CD8-positive, alpha-beta memory T cell (primary cell): ENCODE results near the gene SLC29A3. TPM values are rescaled to one million over a fixed set of nuclear protein-coding genes. Genes with fewer than 3 reads are reported as not detected.

Experiments
- CTCF ChIA-PET: fragments of 350-600 bp; sonication (Branson Sonifier 250); formaldehyde crosslinking; loops from one replicate; lab custom pipeline; 2021; ENCODE audit warnings: antibody characterized with exemption; lab: Charles Lee
- POLR2A ChIA-PET: fragments of 350-600 bp; sonication (Branson Sonifier 250); formaldehyde crosslinking; loops from one replicate; lab custom pipeline; 2021; ENCODE audit warnings: antibody characterized with exemption; lab: Charles Lee
- DNase-seq, 5 donors: peaks; one replicate each; pipeline versions ENCODE4 v3.0.0 to v3.0.0-alpha.2; 2020 to 2022; ENCODE audit warnings: mixed read lengths in 1 of 5
- H3K27ac ChIP-seq: one replicate; pipeline ENCODE4 v1.7.0; 2013; ENCODE audit warnings: low read depth, mild to moderate bottlenecking, low read length, moderate library complexity
- H3K27me3 ChIP-seq: 2 replicates; pipeline ENCODE4 v1.7.0; 2013; ENCODE audit warnings: low read length, mild to moderate bottlenecking; ENCODE audit not compliant: insufficient read depth, poor library complexity, severe bottlenecking
- H3K36me3 ChIP-seq: 2 replicates; pipeline ENCODE4 v1.7.0; 2013; ENCODE audit warnings: mild to moderate bottlenecking, low read length, moderate library complexity; ENCODE audit not compliant: insufficient read depth
- H3K4me1 ChIP-seq: 2 replicates; pipeline ENCODE4 v1.7.0; 2013; ENCODE audit warnings: mild to moderate bottlenecking, low read length, moderate library complexity; ENCODE audit not compliant: insufficient read depth
- H3K4me3 ChIP-seq: 2 replicates; pipeline ENCODE4 v1.7.0; 2013; ENCODE audit warnings: mild to moderate bottlenecking, low read length
- H3K9me3 ChIP-seq: 2 replicates; pipeline ENCODE4 v1.7.0; 2013; ENCODE audit warnings: mild to moderate bottlenecking, low read length
- H3K27ac Mint-ChIP-seq, 8 donors: one replicate each; pipeline ENCODE4 v1.8.0; 2020 to 2021; ENCODE audit warnings: mixed read lengths in 8 of 8, mild to moderate bottlenecking in 6 of 8, inconsistent platforms in 3 of 8, moderate library complexity in 3 of 8
- H3K27me3 Mint-ChIP-seq, 2 donors: one replicate each; pipeline ENCODE4 v1.8.0; 2020 to 2021; ENCODE audit warnings: mixed read lengths in 2 of 2, mild to moderate bottlenecking in 1 of 2, moderate library complexity in 1 of 2
- H3K36me3 Mint-ChIP-seq, 3 donors: one replicate each; pipeline ENCODE4 v1.8.0; 2020 to 2021; ENCODE audit warnings: mixed read lengths in 3 of 3, inconsistent platforms in 1 of 3, mild to moderate bottlenecking in 1 of 3
- H3K4me1 Mint-ChIP-seq, 3 donors: one replicate each; pipeline ENCODE4 v1.8.0; 2020 to 2021; ENCODE audit warnings: mixed read lengths in 3 of 3, inconsistent platforms in 1 of 3, mild to moderate bottlenecking in 1 of 3
- H3K4me3 Mint-ChIP-seq, 7 donors: one replicate each; pipeline ENCODE4 v1.8.0; 2020 to 2021; ENCODE audit warnings: mixed read lengths in 7 of 7, mild to moderate bottlenecking in 6 of 7, moderate library complexity in 4 of 7, inconsistent platforms in 2 of 7
- H3K9me3 Mint-ChIP-seq, 5 donors: one replicate each; pipeline ENCODE4 v1.8.0; 2020 to 2022; ENCODE audit warnings: mixed read lengths in 5 of 5, mild to moderate bottlenecking in 3 of 5, moderate library complexity in 2 of 5, inconsistent platforms in 1 of 5
- polyA plus RNA-seq: library from polyadenylated mRNA; unstranded; fragments of 300-500 nt; fragmentation: Illumina TruSeq; gene quantifications from one replicate; pipeline ENCODE4 v1.2.3, GENCODE V29; 2021
- total RNA-seq, 2 experiments: library from RNA; stranded (reverse); gene quantifications; one replicate each; pipeline ENCODE4 v1.2.3, GENCODE V29; 2021

The SLC29A3 gene
- total and polyA plus RNA-seq, 3 experiments from 2014 or later, result 6.0 to 11.0 (median 8.2) TPM

DNA sequence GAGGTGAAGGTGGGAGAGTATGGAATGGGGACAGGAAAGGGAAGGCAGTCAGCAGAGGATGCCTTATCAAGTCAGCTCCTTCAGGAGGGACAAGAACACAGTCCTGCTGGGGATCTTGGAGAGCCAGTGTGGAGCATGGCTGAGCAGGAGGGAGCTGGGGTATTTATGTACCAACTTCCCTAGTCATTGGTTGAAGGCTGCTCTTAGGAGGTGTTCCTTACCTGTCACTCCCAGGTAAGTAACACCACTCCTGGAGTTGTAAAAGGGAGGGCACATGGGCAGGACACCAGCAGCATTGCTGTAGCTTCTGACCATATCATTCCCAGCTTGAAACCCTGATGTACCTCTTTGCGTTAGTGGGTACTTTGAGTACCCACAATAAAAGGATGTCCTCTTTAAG is 29.8 kb downstream of the SLC29A3 start:
- H3K4me1 ChIP-seq, result no peaks in the 10 kb centered on the region
- POLR2A ChIA-PET, result no interaction called here
- peaks cover 0 to 13% (median 12%) of the 10 kb centered on the region in 3 donors for H3K4me1 Mint-ChIP-seq
- no peak overlapping the region for H3K4me3 Mint-ChIP-seq
- no peaks in the 10 kb centered on the region for H3K9me3 Mint-ChIP-seq
- no peak overlapping the region for H3K4me3 ChIP-seq
- no peaks in the 10 kb centered on the region for H3K9me3 ChIP-seq
- CTCF ChIA-PET, result interaction anchor here (1.5 kb wide), 1 partner anchor 19 kb away, joined by 3 read pairs; no protein-coding TSS in a partner anchor
- H3K27me3 Mint-ChIP-seq, result no peaks in the 10 kb centered on the region
- peak overlapping the region in 1 of 8 donors; percentile 78 for H3K27ac Mint-ChIP-seq
- peaks cover 4% of the 10 kb centered on the region for H3K36me3 ChIP-seq
- DNase-seq, result no peak
- H3K27ac ChIP-seq, result no peak overlapping the region
- H3K27me3 ChIP-seq, result no peaks in the 10 kb centered on the region
- peaks cover 0 to 47% (median 5%) of the 10 kb centered on the region in 3 donors for H3K36me3 Mint-ChIP-seq

DNA sequence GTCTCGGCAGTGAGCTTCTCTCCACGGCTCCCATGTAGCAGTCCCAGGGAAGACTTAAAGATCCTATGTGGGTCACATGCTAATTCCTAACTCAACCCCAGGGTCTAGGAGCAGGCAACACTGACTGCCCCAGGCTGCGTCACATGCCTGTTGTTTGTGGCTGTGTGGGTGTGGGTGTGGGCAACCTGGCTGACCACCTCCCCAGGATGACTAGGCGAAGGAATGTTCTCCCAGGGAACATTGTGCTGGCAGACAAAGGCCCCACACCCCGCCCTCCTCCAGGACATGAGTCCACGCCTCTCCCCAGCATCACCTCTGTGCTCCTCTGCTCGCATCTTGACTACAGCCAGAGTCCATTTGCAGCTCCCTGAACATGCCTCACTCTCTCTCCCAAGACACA is 30.3 kb downstream of the SLC29A3 start:
- Mint-ChIP-seq H3K4me1 (peaks cover 0 to 13% (median 12%) of the 10 kb centered on the region in 3 donors), H3K36me3 (peaks cover 0 to 49% (median 7%) of the 10 kb centered on the region in 3 donors), H3K4me3 (no peak overlapping the region), H3K27ac (peak overlapping the region in 2 of 8 donors; percentile 35 to 65), H3K27me3 (no peaks in the 10 kb centered on the region), H3K9me3 (no peaks in the 10 kb centered on the region)
- ChIA-PET CTCF (interaction anchor here (1.5 kb wide), 1 partner anchor 18 kb away, joined by 3 read pairs; no protein-coding TSS in a partner anchor), POLR2A (no interaction called here)
- Histone ChIP-seq H3K36me3 (peaks cover 4% of the 10 kb centered on the region), H3K27ac (no peak overlapping the region), H3K4me1 (no peaks in the 10 kb centered on the region), H3K4me3 (no peak overlapping the region), H3K9me3 (no peaks in the 10 kb centered on the region), H3K27me3 (no peaks in the 10 kb centered on the region)
- DNase-seq, result no peak

DNA sequence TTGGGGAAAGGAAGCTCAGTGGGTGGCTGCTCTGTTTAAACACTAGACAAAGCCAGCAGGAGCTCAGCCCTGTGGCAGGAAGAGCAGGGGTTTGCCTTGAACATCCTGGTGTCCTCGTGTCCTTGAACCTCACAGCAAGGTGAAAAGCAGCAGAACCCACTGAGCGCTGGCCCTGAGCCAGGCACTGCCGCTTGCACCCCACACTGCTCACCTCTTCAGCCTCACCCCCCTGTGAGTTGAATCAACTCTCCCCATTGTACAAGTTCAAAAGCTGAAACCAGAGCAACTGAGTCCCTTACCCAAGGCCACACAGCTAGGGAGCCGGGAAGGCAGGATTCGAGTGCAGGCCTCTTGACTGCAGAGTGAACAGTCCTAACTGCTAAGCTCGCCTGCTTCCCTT is 32.0 kb downstream of the SLC29A3 start:
- peak in 1 of 5 donors; percentile 13 for DNase-seq
- Histone ChIP-seq H3K36me3 (peaks cover 4% of the 10 kb centered on the region), H3K4me3 (no peak overlapping the region), H3K4me1 (no peaks in the 10 kb centered on the region), H3K9me3 (no peaks in the 10 kb centered on the region), H3K27me3 (no peaks in the 10 kb centered on the region), H3K27ac (no peak overlapping the region)
- Mint-ChIP-seq H3K4me1 (peaks cover 0 to 13% (median 12%) of the 10 kb centered on the region in 3 donors), H3K4me3 (no peak overlapping the region), H3K9me3 (no peaks in the 10 kb centered on the region), H3K36me3 (peaks cover 0 to 59% (median 9%) of the 10 kb centered on the region in 3 donors), H3K27ac (peak overlapping the region in 2 of 8 donors; percentile 66 to 84), H3K27me3 (no peaks in the 10 kb centered on the region)
- ChIA-PET POLR2A (no interaction called here), CTCF (interaction anchor here (0.9 to 1.3 kb wide), 2 partner anchors 14 to 33 kb away, joined by 3 to 5 read pairs; no protein-coding TSS in a partner anchor)

DNA sequence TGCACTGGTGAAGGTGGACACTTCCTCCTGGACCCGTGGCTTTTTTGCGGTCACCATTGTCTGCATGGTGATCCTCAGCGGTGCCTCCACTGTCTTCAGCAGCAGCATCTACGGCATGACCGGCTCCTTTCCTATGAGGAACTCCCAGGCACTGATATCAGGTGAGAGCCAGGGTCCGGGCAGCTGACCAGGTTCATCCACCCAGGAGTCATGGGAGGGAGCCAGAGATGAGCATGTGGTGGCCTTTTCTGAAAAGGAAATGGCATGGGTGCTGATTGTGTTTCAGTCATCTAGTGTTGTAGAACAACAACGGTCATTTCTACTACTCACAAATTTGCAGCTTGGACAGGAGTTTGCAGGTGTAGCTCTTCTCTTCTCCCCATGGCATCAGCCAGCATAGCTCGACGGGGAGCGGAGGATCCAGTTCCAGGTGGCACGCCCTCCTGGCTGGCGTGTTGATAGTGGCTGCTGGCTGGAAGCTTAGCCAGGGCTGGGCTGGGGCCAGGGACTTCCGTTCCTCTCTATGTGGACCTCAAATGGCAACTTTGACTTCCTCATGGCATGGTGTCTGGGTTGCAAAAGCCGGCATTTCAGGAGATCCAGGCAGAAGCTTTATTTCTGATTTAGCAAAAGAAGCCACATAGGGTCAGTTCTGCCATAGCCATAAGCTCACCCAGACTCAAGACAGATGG is 32.7 kb downstream of the SLC29A3 start:
- Mint-ChIP-seq H3K36me3 (peaks cover 0 to 66% (median 9%) of the 10 kb centered on the region in 3 donors), H3K27me3 (no peaks in the 10 kb centered on the region), H3K27ac (no peak overlapping the region), H3K4me1 (peaks cover 0 to 13% (median 12%) of the 10 kb centered on the region in 3 donors), H3K4me3 (no peak overlapping the region), H3K9me3 (no peaks in the 10 kb centered on the region)
- ChIA-PET CTCF (no interaction called here), POLR2A (no interaction called here)
- Histone ChIP-seq H3K27me3 (no peaks in the 10 kb centered on the region), H3K36me3 (peaks cover 4% of the 10 kb centered on the region), H3K27ac (no peak overlapping the region), H3K9me3 (no peaks in the 10 kb centered on the region), H3K4me3 (no peak overlapping the region), H3K4me1 (no peaks in the 10 kb centered on the region)
- DNase-seq, result no peak

DNA sequence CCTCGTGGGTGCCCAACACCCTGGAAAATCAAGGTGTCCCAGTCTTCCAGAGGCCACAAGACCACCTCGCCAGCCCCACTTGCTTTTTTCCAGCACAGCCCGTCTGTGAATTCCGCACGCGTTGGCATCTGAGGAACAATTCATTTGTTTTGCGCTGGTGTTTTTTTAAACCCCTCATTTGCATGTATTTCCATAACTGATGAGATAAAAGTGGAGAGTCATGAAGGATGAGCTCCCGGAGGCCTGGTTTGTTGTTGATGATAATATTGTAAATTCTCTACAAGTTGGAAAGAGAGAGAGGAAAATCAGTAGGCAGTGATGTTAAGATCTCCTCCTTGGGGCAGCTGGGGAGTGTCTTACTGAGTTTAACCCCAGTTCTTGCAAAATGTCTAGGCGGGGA is 34.6 kb downstream of the SLC29A3 start:
- no peaks in the 10 kb centered on the region for H3K4me1 ChIP-seq
- CTCF ChIA-PET, result no interaction called here
- H3K27me3 ChIP-seq, result no peaks in the 10 kb centered on the region
- DNase-seq, result no peak
- peaks cover 4% of the 10 kb centered on the region for H3K36me3 ChIP-seq
- Mint-ChIP-seq H3K4me1 (peaks cover 0 to 13% (median 12%) of the 10 kb centered on the region in 3 donors), H3K4me3 (no peak overlapping the region), H3K36me3 (peaks cover 0 to 78% (median 9%) of the 10 kb centered on the region in 3 donors), H3K9me3 (no peaks in the 10 kb centered on the region), H3K27me3 (no peaks in the 10 kb centered on the region), H3K27ac (no peak overlapping the region)
- no peak overlapping the region for H3K4me3 ChIP-seq
- H3K9me3 ChIP-seq, result no peaks in the 10 kb centered on the region
- no peak overlapping the region for H3K27ac ChIP-seq
- POLR2A ChIA-PET, result no interaction called here

DNA sequence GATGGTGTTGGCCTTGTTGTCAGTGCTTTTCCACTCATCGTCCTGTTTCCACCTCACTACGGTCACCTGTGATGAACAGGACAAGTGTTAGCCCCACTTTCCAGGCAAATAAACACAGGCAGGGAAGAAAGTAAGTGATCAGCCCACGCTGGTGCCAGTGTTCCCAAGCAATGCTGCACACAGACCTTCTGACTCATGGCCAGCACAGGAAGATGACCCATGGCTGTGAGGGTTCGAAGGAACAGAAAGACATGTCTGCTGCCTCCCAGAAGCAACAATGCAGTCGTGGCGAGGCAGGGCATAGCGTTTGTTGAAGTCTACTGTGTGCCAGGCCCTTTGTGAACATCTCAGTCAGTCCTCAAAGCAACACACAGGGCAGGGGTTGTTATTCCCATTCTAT is 35.7 kb downstream of the SLC29A3 start:
- ChIA-PET CTCF (no interaction called here), POLR2A (no interaction called here)
- no peaks in the 10 kb centered on the region for H3K27me3 Mint-ChIP-seq
- Histone ChIP-seq H3K4me3 (no peak overlapping the region), H3K27ac (no peak overlapping the region), H3K4me1 (no peaks in the 10 kb centered on the region), H3K36me3 (peaks cover 4% of the 10 kb centered on the region), H3K27me3 (no peaks in the 10 kb centered on the region), H3K9me3 (no peaks in the 10 kb centered on the region)
- peaks cover 0 to 12% (median 9%) of the 10 kb centered on the region in 3 donors for H3K4me1 Mint-ChIP-seq
- no peak overlapping the region for H3K4me3 Mint-ChIP-seq
- DNase-seq, result no peak
- peak overlapping the region in 2 of 8 donors; percentile 26 to 86 for H3K27ac Mint-ChIP-seq
- no peaks in the 10 kb centered on the region for H3K9me3 Mint-ChIP-seq
- peaks cover 5 to 82% (median 16%) of the 10 kb centered on the region in 3 donors for H3K36me3 Mint-ChIP-seq

DNA sequence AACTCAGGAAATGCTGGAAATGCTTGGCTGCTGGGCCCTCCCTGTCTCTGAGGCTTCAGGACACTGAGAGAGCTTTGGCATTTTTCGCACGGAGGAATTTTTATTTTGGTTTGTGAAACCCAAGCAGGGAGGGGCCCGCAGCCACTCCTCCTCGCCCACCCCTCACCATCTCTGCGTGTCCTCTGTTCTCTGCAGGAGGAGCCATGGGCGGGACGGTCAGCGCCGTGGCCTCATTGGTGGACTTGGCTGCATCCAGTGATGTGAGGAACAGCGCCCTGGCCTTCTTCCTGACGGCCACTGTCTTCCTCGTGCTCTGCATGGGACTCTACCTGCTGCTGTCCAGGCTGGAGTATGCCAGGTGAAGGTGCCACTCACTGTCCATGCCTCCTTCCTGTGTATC is 36.8 kb downstream of the SLC29A3 start:
- Histone ChIP-seq H3K27ac (no peak overlapping the region), H3K4me1 (no peaks in the 10 kb centered on the region), H3K36me3 (peaks cover 4% of the 10 kb centered on the region), H3K9me3 (no peaks in the 10 kb centered on the region), H3K27me3 (no peaks in the 10 kb centered on the region), H3K4me3 (no peak overlapping the region)
- H3K27me3 Mint-ChIP-seq, result no peaks in the 10 kb centered on the region
- H3K27ac Mint-ChIP-seq, result no peak overlapping the region
- DNase-seq, result no peak
- H3K36me3 Mint-ChIP-seq, result peaks cover 5 to 80% (median 20%) of the 10 kb centered on the region in 3 donors
- H3K4me1 Mint-ChIP-seq, result peaks cover 0 to 5% (median 3%) of the 10 kb centered on the region in 3 donors
- POLR2A ChIA-PET, result no interaction called here
- CTCF ChIA-PET, result no interaction called here
- H3K4me3 Mint-ChIP-seq, result no peak overlapping the region
- H3K9me3 Mint-ChIP-seq, result no peaks in the 10 kb centered on the region

DNA sequence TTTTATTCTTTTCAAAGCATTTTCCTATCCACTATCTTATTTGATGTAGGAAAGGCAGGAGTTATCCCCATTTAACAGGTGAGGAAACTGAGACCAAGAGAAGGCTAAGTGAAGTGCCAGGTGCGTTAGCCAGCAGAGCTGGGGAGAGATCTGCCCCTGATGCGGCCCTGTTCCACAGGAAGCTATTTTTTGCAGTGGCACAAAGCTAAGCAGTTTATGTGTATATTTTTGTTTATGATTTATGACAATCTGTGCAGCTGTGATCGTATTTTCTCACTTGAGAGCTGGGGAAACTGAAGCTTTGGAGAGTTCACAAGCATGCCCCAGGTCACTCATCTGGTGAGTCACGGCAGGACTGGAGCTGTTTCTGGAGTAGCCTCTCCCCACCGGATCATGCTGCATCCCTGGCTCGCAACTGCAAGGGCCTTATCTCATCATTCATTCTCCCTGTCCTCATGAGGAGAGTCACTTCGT is 38.8 kb downstream of the SLC29A3 start:
- Mint-ChIP-seq H3K4me3 (no peak overlapping the region), H3K9me3 (no peaks in the 10 kb centered on the region), H3K27me3 (no peaks in the 10 kb centered on the region), H3K36me3 (peaks cover 15 to 78% (median 24%) of the 10 kb centered on the region in 3 donors), H3K27ac (no peak overlapping the region), H3K4me1 (no peaks in the 10 kb centered on the region)
- Histone ChIP-seq H3K27me3 (no peaks in the 10 kb centered on the region), H3K9me3 (no peaks in the 10 kb centered on the region), H3K4me1 (no peaks in the 10 kb centered on the region), H3K27ac (no peak overlapping the region), H3K4me3 (no peak overlapping the region), H3K36me3 (no peaks in the 10 kb centered on the region)
- CTCF ChIA-PET, result interaction anchor here (1.0 to 1.5 kb wide), 2 partner anchors 11 to 39 kb away, joined by 3 to 4 read pairs; partner anchors contain the start of gene SLC29A3
- DNase-seq, result no peak
- POLR2A ChIA-PET, result no interaction called here
